Large intestine (tissue), 3 donors: ENCODE results near the gene UBXN7. TPM values are rescaled to one million over a fixed set of nuclear protein-coding genes. Genes with fewer than 3 reads are reported as not detected.
"Not testable (repeated sequence)": the region's sequence is repeated elsewhere in the genome, so short reads cannot be mapped to it uniquely, and the experiment has no call there.

ENCODE experiments used
- DNase-seq, 2 donors: peaks; one replicate each; pipeline versions ENCODE4 v3.0.0 to v3.0.0-alpha.2; 2013
- H3K27ac ChIP-seq: one replicate; pipeline ENCODE4 v1.5.1; 2013; ENCODE audit warnings: low read length
- H3K27me3 ChIP-seq: 2 replicates; pipeline ENCODE4 v1.6.1; 2013; ENCODE audit warnings: low read length; ENCODE audit not compliant: control insufficient read depth, insufficient read depth
- H3K36me3 ChIP-seq: 2 replicates; pipeline ENCODE4 v1.6.1; 2013; ENCODE audit warnings: low read length; ENCODE audit not compliant: control insufficient read depth, insufficient read depth
- H3K4me1 ChIP-seq: one replicate; pipeline ENCODE4 v1.6.1; 2013; ENCODE audit warnings: low read length; ENCODE audit not compliant: control insufficient read depth, insufficient read depth
- H3K4me3 ChIP-seq: one replicate; pipeline ENCODE4 v1.5.1; 2013; ENCODE audit warnings: low read length
- H3K9me3 ChIP-seq: one replicate; pipeline ENCODE4 v1.6.1; 2013; ENCODE audit warnings: mild to moderate bottlenecking, low read depth, low read length, moderate library complexity; ENCODE audit not compliant: control insufficient read depth
- WGBS: methylation state at CpG from one replicate; pipeline ENCODE4 v1.1.5; 2013; ENCODE audit warnings: low lambda C conversion rate; ENCODE audit not compliant: insufficient coverage; 5-methylcytosine and 5-hydroxymethylcytosine counted together
- polyA plus RNA-seq: library from polyadenylated mRNA; unstranded; fragments of 120-200 nt; gene quantifications from one replicate; pipeline ENCODE4 v1.2.1, GENCODE V29; 2013

UBXN7 gene
- polyA plus RNA-seq, 1 donor, result 25.5 TPM

GRCh38 chr3:196457470-196457869, 25.2 kb upstream of the UBXN7 start:
- not testable (repeated sequence) for H3K9me3 ChIP-seq, H3K4me1 ChIP-seq, H3K4me3 ChIP-seq, H3K27me3 ChIP-seq, DNase-seq, H3K27ac ChIP-seq, H3K36me3 ChIP-seq
- WGBS, result no CpG with 5 or more reads among the region's 7 CpGs

- no peak overlapping the region for H3K4me3 ChIP-seq
- no peak overlapping the region for H3K27ac ChIP-seq
- H3K9me3 ChIP-seq, result no peaks in the 10 kb centered on the region
- DNase-seq, result no peak
- H3K27me3 ChIP-seq, result no peaks in the 10 kb centered on the region
- no peaks in the 10 kb centered on the region for H3K4me1 ChIP-seq
- H3K36me3 ChIP-seq, result no peaks in the 10 kb centered on the region
- WGBS, result no CpG with 5 or more reads among the region's 6 CpGs
These were observed 22.7 kb upstream of the UBXN7 start for GRCh38 chr3:196454935-196455334.

- H3K27ac ChIP-seq, DNase-seq, H3K27me3 ChIP-seq, H3K9me3 ChIP-seq, H3K4me1 ChIP-seq, H3K36me3 ChIP-seq, H3K4me3 ChIP-seq: not testable (repeated sequence)
- no CpG with 5 or more reads among the region's 7 CpGs for WGBS
These were observed 13.2 kb upstream of the UBXN7 start for GRCh38 chr3:196445391-196445790.

GRCh38 chr3:196444500-196444894, 12.3 kb upstream of the UBXN7 start:
- Histone ChIP-seq H3K36me3 (no peaks in the 10 kb centered on the region), H3K4me1 (no peaks in the 10 kb centered on the region), H3K9me3 (no peaks in the 10 kb centered on the region), H3K27ac (no peak overlapping the region), H3K27me3 (no peaks in the 10 kb centered on the region), H3K4me3 (no peak overlapping the region)
- 50% methylated on average over 1 of the region's 2 CpGs for WGBS
- DNase-seq, result no peak

GRCh38 chr3:196440696-196441095, 8.5 kb upstream of the UBXN7 start:
- Histone ChIP-seq H3K27ac (no peak overlapping the region), H3K4me1 (no peaks in the 10 kb centered on the region), H3K4me3 (no peak overlapping the region), H3K9me3 (no peaks in the 10 kb centered on the region), H3K27me3 (no peaks in the 10 kb centered on the region), H3K36me3 (no peaks in the 10 kb centered on the region)
- whole genome bisulfite sequencing, result no CpG with 5 or more reads among the region's 3 CpGs
- no peak for DNase-seq

GRCh38 chr3:196440041-196440537, 7.9 kb upstream of the UBXN7 start:
- Histone ChIP-seq H3K4me1 (no peaks in the 10 kb centered on the region), H3K27me3 (no peaks in the 10 kb centered on the region), H3K27ac (no peak overlapping the region), H3K36me3 (no peaks in the 10 kb centered on the region), H3K9me3 (no peaks in the 10 kb centered on the region), H3K4me3 (no peak overlapping the region)
- WGBS, result no CpG with 5 or more reads among the region's 6 CpGs
- no peak for DNase-seq

- no peaks in the 10 kb centered on the region for H3K27me3 ChIP-seq
- peak overlapping the region; percentile 92 for H3K27ac ChIP-seq
- DNase-seq, result peak; percentile 35 to 86
- H3K36me3 ChIP-seq, result peaks cover 7% of the 10 kb centered on the region
- no peaks in the 10 kb centered on the region for H3K9me3 ChIP-seq
- no peaks in the 10 kb centered on the region for H3K4me1 ChIP-seq
- peak overlapping the region; percentile 100 for H3K4me3 ChIP-seq
- WGBS, result 0% methylated on average over 2 of the region's 50 CpGs
These were observed 768 bp downstream of the UBXN7 start for GRCh38 chr3:196431181-196432136.

- no peaks in the 10 kb centered on the region for H3K4me1 ChIP-seq
- H3K27me3 ChIP-seq, result no peaks in the 10 kb centered on the region
- WGBS, result no CpG with 5 or more reads among the region's 6 CpGs
- no peak for DNase-seq
- H3K36me3 ChIP-seq, result peaks cover 11% of the 10 kb centered on the region
- no peak overlapping the region for H3K27ac ChIP-seq
- H3K4me3 ChIP-seq, result no peak overlapping the region
- H3K9me3 ChIP-seq, result no peaks in the 10 kb centered on the region
These were observed 4.2 kb downstream of the UBXN7 start for GRCh38 chr3:196428041-196428440.

GRCh38 chr3:196424421-196424820, 7.8 kb downstream of the UBXN7 start:
- H3K27me3 ChIP-seq, DNase-seq, H3K4me1 ChIP-seq, H3K4me3 ChIP-seq, H3K9me3 ChIP-seq, H3K27ac ChIP-seq: not testable (repeated sequence)
- H3K36me3 ChIP-seq, result peaks cover 11% of the 10 kb centered on the region
- no CpG with 5 or more reads among the region's 6 CpGs for WGBS

- DNase-seq, result peak in 1 of 2 donors; percentile 16
- no peaks in the 10 kb centered on the region for H3K9me3 ChIP-seq
- WGBS, result no CpG with 5 or more reads among the region's 10 CpGs
- H3K36me3 ChIP-seq, result peaks cover 11% of the 10 kb centered on the region
- no peak overlapping the region for H3K4me3 ChIP-seq
- H3K27me3 ChIP-seq, result no peaks in the 10 kb centered on the region
- no peak overlapping the region for H3K27ac ChIP-seq
- no peaks in the 10 kb centered on the region for H3K4me1 ChIP-seq
These were observed 9.0 kb downstream of the UBXN7 start for GRCh38 chr3:196423044-196423781.
